K562 (cell line): Measurements from ENCODE around the gene AANAT. TPM values are rescaled to one million over a fixed set of nuclear protein-coding genes. Genes with fewer than 3 reads are reported as not detected.

ENCODE experiments used
- ATAC-seq: fragments of 200-7000 bp; cut with Tn5 transposase; 3 replicates; pipeline ENCODE4 v1.9.1; 2020; ENCODE audit warnings: moderate library complexity
- BruUV-seq: library from RNA; stranded (reverse); fragments of 400-500 nt; replicated peaks from 2 replicates; lab custom pipeline; 2021; lab: Mats Ljungman, UMichigan
- CTCF ChIA-PET: fragments of 300-600 bp; formaldehyde crosslinking; extraction: SDS; loops from one replicate; lab custom pipeline; 2021; ENCODE audit warnings: low intra/inter-chr PET ratio; lab: Yijun Ruan, JAX
- POLR2A ChIA-PET: fragments of 300-600, 350-650 bp; sonication (Branson Sonifier 250); formaldehyde crosslinking; extraction: SDS; loops from one replicate; lab custom pipeline; 2021; ENCODE audit warnings: antibody characterized with exemption, inconsistent platforms; lab: Yijun Ruan, JAX
- DNase-seq, 4 experiments: peaks; one replicate each; pipeline versions ENCODE4 v3.0.0 to v3.0.0-alpha.2; 2011 to 2018; ENCODE audit warnings: low spot score in 3 of 4, mixed read lengths in 3 of 4; ENCODE audit errors: extremely low read depth in 1 of 4
- FAIRE-seq: peaks from 2 replicates; lab custom pipeline; 2011; peaks lifted over from hg19 to GRCh38; lab: Jason Lieb, UNC
- H2AFZ ChIP-seq: 2 replicates; pipeline ENCODE4 v1.6.0; 2011; ENCODE audit warnings: low read depth, low read length, control low read depth, inconsistent platforms
- H3K27ac ChIP-seq: fragments of 200-600 bp; 3 replicates; pipeline ENCODE4 v1.8.0; 2011; ENCODE audit warnings: low read depth, mild to moderate bottlenecking, control low read depth, inconsistent platforms, low read length, moderate library complexity, mixed read lengths; ENCODE audit errors: extremely low read depth
- H3K27me3 ChIP-seq, 2 experiments: fragments of 300-600 bp in 1 of 2; 2 replicates in 1 of 2; 3 replicates in 1 of 2; pipeline versions ENCODE4 v1.6.0 to v1.8.0; 2011; ENCODE audit warnings: inconsistent platforms in 2 of 2, low read length in 2 of 2, mild to moderate bottlenecking in 1 of 2, mixed read lengths in 1 of 2, moderate library complexity in 1 of 2; ENCODE audit not compliant: control insufficient read depth in 2 of 2, insufficient read depth in 2 of 2
- H3K36me3 ChIP-seq: fragments of 300-600 bp; 3 replicates; pipeline ENCODE4 v1.8.0; 2011; ENCODE audit warnings: mild to moderate bottlenecking, low read length, inconsistent platforms; ENCODE audit not compliant: control insufficient read depth, insufficient read depth
- H3K4me1 ChIP-seq, 2 experiments: fragments of 200-600 bp in 1 of 2; replicated peaks in 1 of 2; 2 replicates in 1 of 2; 3 replicates in 1 of 2; pipeline versions ENCODE4 v1.5.1 to v1.8.0; 2011; ENCODE audit warnings: inconsistent platforms in 2 of 2, low read length in 2 of 2, mild to moderate bottlenecking in 1 of 2, mixed read lengths in 1 of 2, moderate library complexity in 1 of 2; ENCODE audit not compliant: control insufficient read depth in 2 of 2, insufficient read depth in 2 of 2
- H3K4me2 ChIP-seq: 2 replicates; pipeline ENCODE4 v1.6.1; 2011; ENCODE audit warnings: low read length, control low read depth, inconsistent platforms, mixed read lengths; ENCODE audit not compliant: insufficient read depth
- H3K4me3 ChIP-seq: fragments of 200-600 bp; sonication (generic), shearing (Covaris generic); 2 replicates; pipeline ENCODE4 v1.5.1; 2016; ENCODE audit warnings: control low read depth, inconsistent platforms
- H3K79me2 ChIP-seq: fragments of 200-600 bp; 3 replicates; pipeline ENCODE4 v1.8.0; 2011; ENCODE audit warnings: low read length, inconsistent platforms; ENCODE audit not compliant: control insufficient read depth, insufficient read depth
- H3K9ac ChIP-seq, 2 experiments: 2 replicates each; pipeline versions ENCODE4 v1.6.0 to v1.6.1; 2011; ENCODE audit warnings: low read depth in 2 of 2, low read length in 2 of 2, control low read depth in 1 of 2, inconsistent platforms in 1 of 2, mild to moderate bottlenecking in 1 of 2, mixed read lengths in 1 of 2; ENCODE audit not compliant: insufficient read depth in 1 of 2
- H3K9me1 ChIP-seq: one replicate; pipeline ENCODE4 v1.6.0; 2011; ENCODE audit warnings: inconsistent platforms, mild to moderate bottlenecking, low read length, moderate library complexity; ENCODE audit not compliant: control insufficient read depth, insufficient read depth
- H3K9me3 ChIP-seq: replicated peaks from 2 replicates; pipeline ENCODE4 v1.5.1; 2011; ENCODE audit warnings: low read depth, low read length, inconsistent platforms; ENCODE audit not compliant: control insufficient read depth, insufficient read depth
- H4K20me1 ChIP-seq: replicated peaks from 2 replicates; pipeline ENCODE4 v1.6.1; 2011; ENCODE audit warnings: low read length, inconsistent platforms, mixed read lengths; ENCODE audit not compliant: control insufficient read depth, insufficient read depth
- ARHGAP35 ChIP-seq: fragments of 450-650 bp; IDR thresholded peaks from 2 replicates; pipeline ENCODE4 v1.6.1; 2018; ENCODE audit not compliant: partially characterized antibody
- BACH1 ChIP-seq: fragments of 200-800 bp; sonication (Bioruptor generic); IDR thresholded peaks from 2 replicates; pipeline ENCODE4 v1.6.1; 2016; ENCODE audit warnings: missing genetic modification characterization, missing compliant biosample characterization
- EP400 ChIP-seq: fragments of 450-650 bp; IDR thresholded peaks from 2 replicates; pipeline ENCODE4 v1.6.1; 2017; ENCODE audit warnings: antibody characterized with exemption, mild to moderate bottlenecking, moderate library complexity
- GTF3C2 ChIP-seq: IDR thresholded peaks from 3 replicates; pipeline ENCODE4 v1.6.1; 2011; ENCODE audit warnings: borderline replicate concordance, mild to moderate bottlenecking, moderate library complexity; ENCODE audit not compliant: insufficient read length; ENCODE audit errors: extremely low read depth
- HNRNPK ChIP-seq: fragments of 200-400 bp; formaldehyde crosslinking; IDR thresholded peaks from one replicate; pipeline ENCODE4 v1.6.1; 2018; ENCODE audit warnings: mild to moderate bottlenecking, low read depth, low read length; ENCODE audit not compliant: poor library complexity, severe bottlenecking
- L3MBTL2 ChIP-seq: fragments of 450-650 bp; IDR thresholded peaks from 2 replicates; pipeline ENCODE4 v1.6.1; 2016; ENCODE audit warnings: mild to moderate bottlenecking, moderate library complexity
- POLR3A ChIP-seq: IDR thresholded peaks from 2 replicates; pipeline ENCODE4 v1.6.1; 2011; ENCODE audit warnings: borderline replicate concordance, mild to moderate bottlenecking, moderate library complexity; ENCODE audit not compliant: insufficient read length, insufficient read depth; ENCODE audit errors: extremely low read depth
- SMARCA5 ChIP-seq: fragments of 450-650 bp; IDR thresholded peaks from 2 replicates; pipeline ENCODE4 v1.6.1; 2016
- STAG1 ChIP-seq: sonication (generic); formaldehyde crosslinking; IDR thresholded peaks from 2 replicates; pipeline ENCODE4 v1.5.0; 2020; ENCODE audit warnings: missing genetic modification reagents, borderline replicate concordance
- ZFX ChIP-seq: sonication (generic); formaldehyde crosslinking; IDR thresholded peaks from 2 replicates; pipeline ENCODE4 v1.8.0; 2022; ENCODE audit warnings: mild to moderate bottlenecking, missing genetic modification reagents, moderate library complexity
- ZKSCAN8 ChIP-seq: fragments of 200-800 bp; sonication (Bioruptor generic); IDR thresholded peaks from 2 replicates; pipeline ENCODE4 v1.6.1; 2016; ENCODE audit warnings: missing genetic modification characterization, missing compliant biosample characterization
- ZNF324 ChIP-seq: fragments of 250-450 bp; sonication (Bioruptor Pico); IDR thresholded peaks from 2 replicates; pipeline ENCODE4 v1.4.0; 2020; ENCODE audit warnings: mild to moderate bottlenecking
- WGBS: fragments of 100-300 bp; shearing (Covaris generic); methylation state at CpG from one replicate; pipeline ENCODE4 v1.1.6; 2016; ENCODE audit warnings: low coverage, mixed read lengths; ENCODE audit not compliant: insufficient coverage; ENCODE audit errors: missing lambda C conversion rate; 5-methylcytosine and 5-hydroxymethylcytosine counted together
- in situ Hi-C: fragments of 300-500 bp; cut with MboI; formaldehyde crosslinking; loops from 4 replicates; pipeline ENCODE4 v1.15.0; 2018; ENCODE audit warnings: inconsistent platforms, mixed read lengths
- intact Hi-C: fragments of 100-400 bp; cut with micrococcal nuclease; formaldehyde crosslinking; loops from 2 replicates; pipeline ENCODE4 v1.14.2; 2022
- polyA plus RNA-seq, 8 experiments: library from polyadenylated mRNA; depleted of rRNA in 4 of 8; stranded (reverse) in 5 of 8; unstranded in 3 of 8; fragments of >200 nt; fragmentation: Nextera tagmentation in 2 of 8; fragmentation: Illumina TruSeq in 1 of 8; extraction: Ambion mirVana in 2 of 8; extraction: Trizol in 1 of 8; gene quantifications; 2 replicates each; pipeline versions ENCODE4 v1.2.1 to v1.2.3, GENCODE V29; 2011 to 2014; ENCODE audit warnings: inconsistent platforms in 1 of 8, missing spikeins in 1 of 8
- total RNA-seq, 7 experiments: library from RNA; depleted of rRNA in 6 of 7; stranded (reverse); fragments of >200 nt in 6 of 7; fragmentation: Illumina TruSeq in 2 of 7; extraction: Trizol in 2 of 7; gene quantifications; 2 replicates each; pipeline versions ENCODE4 v1.2.1 to v1.2.3, GENCODE V29; 2011 to 2021; ENCODE audit warnings: low replicate concordance in 1 of 7

Gene AANAT
- total and polyA plus RNA-seq, 9 of the 15 experiments (the other 6 are each of a cell fraction or from before 2014, with no cell fraction given), result not detected

DNA sequence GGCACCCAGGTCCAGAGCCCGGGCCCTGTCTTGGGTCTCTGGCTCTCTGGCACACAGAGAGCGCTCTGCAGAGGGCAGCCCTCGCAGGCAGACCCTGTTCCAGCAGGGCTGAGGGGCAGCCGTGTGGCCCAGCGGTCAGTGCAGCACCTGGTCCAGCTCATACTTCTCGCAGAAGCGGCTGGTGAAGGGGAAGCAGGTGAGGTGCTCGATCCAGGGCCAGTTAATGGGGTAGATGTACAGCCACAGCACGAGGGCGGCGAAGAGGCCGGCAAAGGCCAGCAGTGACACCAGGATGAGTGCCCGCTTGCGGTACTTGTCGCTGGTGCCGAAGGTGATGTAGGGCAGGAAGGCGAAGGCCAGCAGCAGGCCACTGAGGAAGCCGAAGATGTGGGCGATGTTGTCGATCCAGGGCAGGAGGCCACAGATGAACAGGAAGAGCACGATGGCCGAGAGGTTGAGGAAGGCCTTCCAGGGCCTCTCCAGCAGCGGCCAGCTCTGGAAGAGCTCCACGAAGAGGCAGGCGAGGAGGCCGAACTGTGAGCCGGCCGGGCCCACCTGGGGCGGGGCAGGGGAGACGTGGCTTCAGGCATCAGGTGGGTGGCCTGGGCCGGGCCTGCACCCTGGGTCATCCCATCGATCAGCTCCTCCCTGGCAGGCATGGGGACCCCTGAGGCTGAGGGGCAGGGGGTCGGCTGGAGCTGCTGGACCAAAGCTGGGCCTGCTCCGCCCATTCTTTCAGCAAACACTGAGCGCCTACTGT is 4.3 kb downstream of the AANAT start:
- in situ Hi-C loops, result no loop called here
- POLR2A ChIA-PET, result interaction anchor here (0.6 to 0.7 kb wide), 6 partner anchors 8 to 585 kb away, joined by 3 to 5 read pairs (median 3); no protein-coding TSS in a partner anchor
- peaks cover 10 to 55% of the 10 kb centered on the region in 2 experiments; a peak in 4 of 5 replicates for H3K27me3 ChIP-seq

More for the DNA sequence above, 4.3 kb downstream of the AANAT start:
- H3K36me3 ChIP-seq, result no peaks in the 10 kb centered on the region
- DNase-seq, result no peak
- no peak for TF ChIP-seq POLR3A
- TF ChIP-seq BACH1, result no peak
- no peak for TF ChIP-seq HNRNPK
- TF ChIP-seq ZNF324, result no peak
- no peak for TF ChIP-seq GTF3C2
- TF ChIP-seq ARHGAP35, result no peak
- no peak for TF ChIP-seq SMARCA5
- 0 out of 2 replicates have a peak, but pooled peaks have one; percentile 19 for TF ChIP-seq ZFX (CRISPR knock-in tag)
- TF ChIP-seq STAG1 (CRISPR knock-in tag), result no peak
- TF ChIP-seq L3MBTL2, result no peak
- no peak for TF ChIP-seq EP400
- 0 out of 2 replicates have a peak, but pooled peaks have one; percentile 70 for TF ChIP-seq ZKSCAN8 (CRISPR knock-in tag)
- TF ChIP-seq, all 486 proteins: peak for 2
- H2AFZ ChIP-seq, result no peak overlapping the region
- no peak overlapping the region; a peak in 1 of 4 replicates for H3K9ac ChIP-seq
- no peaks in the 10 kb centered on the region for H3K79me2 ChIP-seq
- H3K9me1 ChIP-seq, result peaks cover 2% of the 10 kb centered on the region
- ATAC-seq (no peak), FAIRE-seq (no peak)
- CTCF ChIA-PET, result no interaction called here
- H3K9me3 ChIP-seq, result no peaks in the 10 kb centered on the region
- BruUV-seq, result no TSS peak
- 52% methylated on average over 33 of the region's 35 CpGs for WGBS
- intact Hi-C loops, result no loop called here
- no peak overlapping the region for H3K4me2 ChIP-seq
- no peak overlapping the region for H3K4me3 ChIP-seq
- H4K20me1 ChIP-seq, result peaks cover 5% of the 10 kb centered on the region; the same call in 1 of the 2 replicates
- H3K4me1 ChIP-seq, result peaks cover 0 to 58% of the 10 kb centered on the region in 2 experiments; a peak in 2 of 5 replicates
- no peak overlapping the region; the same call in 2 of the 3 replicates for H3K27ac ChIP-seq
